Measurements from ENCODE around the gene CTDSPL2. TPM values are rescaled to one million over a fixed set of nuclear protein-coding genes. Genes with fewer than 3 reads are reported as not detected.
A peak's percentile ranks its signal among the peaks of the same experiment; 100 is the strongest.

The CTDSPL2 gene
- total and polyA plus RNA-seq, 2 of the 4 experiments (the other 2 are of a cell fraction), result 17.3 to 47.3 TPM

GRCh38 chr15:44397869-44398268 lies 29.6 kb upstream of the CTDSPL2 start:
- intact Hi-C loops (cut with micrococcal nuclease) (no loop called here), in situ Hi-C loops (cut with MboI; ENCODE audit: low sequenced_read_pairs) (no loop called here), dilution Hi-C loops (cut with HindIII; ENCODE audit: low sequenced_read_pairs, unreplicated experiment) (no loop called here)
- Histone ChIP-seq H3K23ac (ENCODE audit: low read depth, low read length) (no peak overlapping the region), H3K36me3 (ENCODE audit: control insufficient read depth, insufficient read depth, low read length) (peaks cover 4% of the 10 kb centered on the region), H2BK20ac (ENCODE audit: low read depth, low read length) (no peak overlapping the region), H3K18ac (ENCODE audit: low read depth, low read length) (no peak overlapping the region), H2AK5ac (ENCODE audit: low read depth, low read length) (no peak overlapping the region), H4K91ac (ENCODE audit: insufficient read depth, low read depth, low read length) (no peak overlapping the region), H3K79me1 (ENCODE audit: low read depth in 1 of 2, low read length in 2 of 2) (peaks cover 0 to 3% of the 10 kb centered on the region in 2 experiments; a peak in 1 of 4 replicates), H3K56ac (ENCODE audit: extremely low read depth, insufficient read depth, low read length) (no peak overlapping the region), H2BK120ac (ENCODE audit: low read depth, low read length) (no peak overlapping the region), H3K9me3 (ENCODE audit: control insufficient read depth, insufficient read depth, low read length) (no peaks in the 10 kb centered on the region), H2BK15ac (ENCODE audit: low read depth, low read length) (no peak overlapping the region), H3K14ac (replicated peaks; ENCODE audit: low read depth, low read length) (no peak overlapping the region), H3K4ac (ENCODE audit: low read depth, low read length) (no peak overlapping the region), H3K9me1 (ENCODE audit: insufficient read depth, low read length) (peaks cover 4% of the 10 kb centered on the region), H3K4me2 (ENCODE audit: low read depth, low read length) (no peak overlapping the region), H4K5ac (ENCODE audit: low read depth, low read length) (no peak overlapping the region), H3K9ac (ENCODE audit: low read depth, low read length) (no peak overlapping the region), H2BK5ac (ENCODE audit: low read depth, low read length, poor library complexity, severe bottlenecking) (no peak overlapping the region), H3K4me3 (ENCODE audit: insufficient read depth, low read depth, low read length) (no peak overlapping the region), H3K27ac (ENCODE audit: insufficient read depth, low read length) (no peak overlapping the region), H4K20me1 (ENCODE audit: insufficient read depth, low read length) (no peaks in the 10 kb centered on the region), H2AK9ac (replicated peaks; ENCODE audit: low read depth, low read length, poor library complexity) (no peak overlapping the region), H4K8ac (ENCODE audit: low read depth in 2 of 2, low read length in 2 of 2) (no peak overlapping the region), H2AFZ (replicated peaks; ENCODE audit: low read length, poor library complexity) (no peak overlapping the region), H3K27me3 (ENCODE audit: control insufficient read depth, insufficient read depth, low read length) (no peaks in the 10 kb centered on the region), H3K4me1 (ENCODE audit: control insufficient read depth, insufficient read depth, low read length) (no peaks in the 10 kb centered on the region)
- ChIA-PET CTCF (no interaction called here), POLR2A (ENCODE audit: unreplicated experiment) (interaction anchor here (1.0 kb wide), 1 partner anchor 110 kb away, joined by 3 read pairs; no protein-coding TSS in a partner anchor)
- DNase-seq (peak; percentile 52), ATAC-seq (ENCODE audit: low read depth) (peak; percentile 59)
- BruUV-seq (replicated peaks), result no TSS peak
- TF ChIP-seq RAD21 (IDR thresholded peaks at IDR 0.05; ENCODE audit: low read length), result no peak
- TF ChIP-seq FOS (IDR thresholded peaks at IDR 0.05; ENCODE audit: low read depth, low read length), result no peak
- no peak for TF ChIP-seq BHLHE40 (IDR thresholded peaks at IDR 0.05; ENCODE audit: low read depth, low read length)
- no peak for TF ChIP-seq POLR2A (IDR thresholded peaks at IDR 0.05; ENCODE audit: low read depth, low read length)
- no peak for TF ChIP-seq MXI1 (IDR thresholded peaks at IDR 0.05; ENCODE audit: borderline replicate concordance, low read depth, low read length)
- no peak for TF ChIP-seq ELK1 (IDR thresholded peaks at IDR 0.05; ENCODE audit: borderline replicate concordance, low read depth, low read length)
- no peak for TF ChIP-seq CHD1 (IDR thresholded peaks at IDR 0.05; ENCODE audit: low read depth, low read length)
- no peak for TF ChIP-seq USF2 (IDR thresholded peaks at IDR 0.05; ENCODE audit: low read depth, low read length)
- TF ChIP-seq CEBPB (IDR thresholded peaks at IDR 0.05; ENCODE audit: low read depth, low read length), result no peak
- no peak for TF ChIP-seq RFX5 (IDR thresholded peaks at IDR 0.05; ENCODE audit: low read depth, low read length)
- no peak for TF ChIP-seq MAFK (IDR thresholded peaks at IDR 0.05; ENCODE audit: low read depth, low read length)
- no peak for TF ChIP-seq MAZ (IDR thresholded peaks at IDR 0.05; ENCODE audit: borderline replicate concordance, low read depth, low read length)
- TF ChIP-seq RCOR1 (IDR thresholded peaks at IDR 0.05; ENCODE audit: insufficient replicate concordance, low read length), result no peak
- TF ChIP-seq SMC3 (IDR thresholded peaks at IDR 0.05; ENCODE audit: low read depth, low read length), result no peak
- WGBS, 2 experiments (ENCODE audit: extremely low coverage in 2 of 2, insufficient read length in 1 of 2), result no CpG with 5 or more reads among the region's 1 CpG

Measured in IMR-90 (cell line).